Raji (cell line): ENCODE results near the gene VSIR.
A peak's percentile ranks its signal among the peaks of the same experiment; 100 is the strongest.

ENCODE experiments used
- POLR2A ChIP-seq: IDR thresholded peaks from 2 replicates; pipeline ENCODE4 v1.6.1; 2011; ENCODE audit warnings: low read depth, low read length, control low read depth; ENCODE audit not compliant: insufficient read depth

Gene VSIR

GRCh38 chr10:71743089-71743838 lies 30.1 kb downstream of the VSIR start:
- TF ChIP-seq POLR2A, result no peak

GRCh38 chr10:71742301-71743088 lies 30.8 kb downstream of the VSIR start:
- no peak for TF ChIP-seq POLR2A

DNA sequence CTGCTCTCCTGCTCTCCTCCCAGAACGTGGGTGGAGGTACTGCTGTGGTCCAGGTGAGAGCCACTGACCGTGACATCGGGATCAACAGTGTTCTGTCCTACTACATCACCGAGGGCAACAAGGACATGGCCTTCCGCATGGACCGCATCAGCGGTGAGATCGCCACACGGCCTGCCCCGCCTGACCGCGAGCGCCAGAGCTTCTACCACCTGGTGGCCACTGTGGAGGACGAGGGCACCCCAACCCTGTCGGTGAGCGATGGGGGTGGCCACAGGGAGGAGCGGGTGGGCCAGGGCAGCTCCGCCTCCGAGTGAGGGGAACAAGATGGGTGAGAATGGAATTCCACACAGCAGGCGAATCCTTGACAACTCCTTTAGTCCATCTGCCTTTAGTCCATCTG lies 31.6 kb downstream of the VSIR start:
- TF ChIP-seq POLR2A, result no peak

- no peak for TF ChIP-seq POLR2A
Observed at GRCh38 chr10:71741029-71741428, 32.3 kb downstream of the VSIR start.

- TF ChIP-seq POLR2A, result no peak
Observed at GRCh38 chr10:71740069-71740653, 33.2 kb downstream of the VSIR start.

GRCh38 chr10:71739358-71739900 lies 33.9 kb downstream of the VSIR start:
- TF ChIP-seq POLR2A, result no peak

DNA sequence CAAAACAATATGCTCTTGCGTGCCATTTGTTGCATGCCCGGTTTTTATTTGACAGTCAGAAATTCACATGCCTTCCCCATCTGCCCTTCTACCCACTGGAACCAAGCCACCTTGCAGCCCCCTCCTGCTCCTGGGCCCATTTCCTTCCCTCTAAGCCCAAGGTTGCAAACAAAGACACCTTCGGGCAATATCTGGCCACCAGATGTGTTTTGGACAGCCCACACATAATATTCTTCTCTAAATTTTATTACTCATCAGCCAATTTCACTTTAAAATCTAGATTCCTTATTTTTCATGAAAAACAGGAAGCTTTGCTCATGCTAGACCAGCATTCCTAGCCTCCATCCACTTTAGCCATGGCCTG lies 35.5 kb downstream of the VSIR start:
- TF ChIP-seq POLR2A, result no peak

DNA sequence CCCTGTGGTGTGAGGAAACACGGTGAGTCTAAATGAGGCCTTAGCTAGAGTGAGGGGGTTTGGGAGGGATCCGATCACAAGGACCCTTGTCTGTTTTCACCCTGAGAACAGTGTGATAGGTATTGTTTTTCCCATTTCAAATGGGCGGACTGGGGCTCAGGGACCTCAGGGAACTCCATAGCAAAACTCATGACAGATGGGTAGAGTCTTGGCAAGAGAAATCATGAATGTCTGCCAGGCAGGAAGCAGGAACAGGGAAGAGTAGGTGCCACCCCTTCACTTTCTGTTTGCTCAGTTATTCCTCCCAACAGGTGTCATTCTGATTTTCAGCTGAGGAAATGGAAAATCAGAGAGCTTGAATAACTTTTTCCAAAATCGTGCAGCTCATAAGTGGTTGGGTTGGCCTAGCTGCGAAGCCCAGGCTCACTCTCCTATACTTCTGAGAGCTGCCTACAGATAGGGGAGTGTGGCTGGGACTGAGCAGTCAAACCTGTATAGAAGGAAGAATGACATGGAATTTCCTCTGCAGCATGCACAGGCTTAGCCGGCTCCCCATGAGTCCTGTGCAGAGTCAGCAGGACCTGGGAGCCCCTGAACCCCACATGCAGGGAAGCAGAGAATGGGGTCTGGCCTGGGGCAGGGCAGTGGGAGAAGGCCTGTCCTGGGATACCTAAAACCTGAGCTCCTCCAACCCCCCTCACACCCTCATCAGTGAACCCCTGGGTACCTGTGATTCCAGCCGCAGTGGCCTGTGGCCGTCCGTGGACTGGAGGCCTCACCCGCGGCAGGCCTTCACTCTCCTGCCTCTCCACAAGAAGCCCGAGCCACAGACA lies 36.1 kb downstream of the VSIR start:
- no peak for TF ChIP-seq POLR2A

DNA sequence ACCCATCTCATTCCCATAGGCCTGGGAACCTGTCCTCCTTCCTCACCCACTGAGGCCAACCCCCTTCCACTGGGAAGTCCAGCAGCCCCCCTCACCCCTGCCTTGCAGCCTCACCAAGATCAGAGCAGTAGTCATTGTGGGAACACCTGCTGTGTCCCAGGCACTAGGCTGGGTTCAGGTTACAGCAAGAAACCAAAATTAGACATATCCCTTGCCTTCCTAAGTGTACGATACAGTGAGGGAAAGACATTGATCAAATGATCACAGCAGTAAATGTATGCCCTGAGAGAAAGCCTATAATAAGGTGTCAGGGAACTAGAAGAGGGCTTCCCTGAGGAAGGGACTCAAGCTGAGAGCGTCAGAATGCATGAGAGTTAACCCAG lies 36.8 kb downstream of the VSIR start:
- no peak for TF ChIP-seq POLR2A

GRCh38 chr10:71735709-71736569 lies 37.4 kb downstream of the VSIR start:
- TF ChIP-seq POLR2A, result no peak

DNA sequence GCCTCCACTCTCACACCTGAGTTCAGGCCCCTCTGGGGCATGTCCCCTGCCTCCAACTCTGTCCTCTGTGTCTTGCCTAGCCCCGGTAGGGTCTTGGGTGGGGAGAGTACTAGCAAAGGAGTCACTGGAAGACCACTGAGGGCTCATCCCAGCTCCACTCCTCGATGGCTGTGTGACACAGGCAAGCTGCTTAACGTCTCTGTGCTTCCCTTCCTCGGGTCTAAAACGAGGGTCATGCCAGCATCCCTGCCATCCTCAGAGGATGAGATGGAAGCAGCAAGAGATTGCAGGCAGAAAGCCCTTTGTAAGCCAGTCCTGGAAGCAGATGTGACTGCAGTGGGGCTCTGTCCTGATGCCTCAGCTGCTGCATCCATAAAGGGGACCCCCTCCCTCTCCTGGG lies 38.5 kb downstream of the VSIR start:
- TF ChIP-seq POLR2A, result no peak

DNA sequence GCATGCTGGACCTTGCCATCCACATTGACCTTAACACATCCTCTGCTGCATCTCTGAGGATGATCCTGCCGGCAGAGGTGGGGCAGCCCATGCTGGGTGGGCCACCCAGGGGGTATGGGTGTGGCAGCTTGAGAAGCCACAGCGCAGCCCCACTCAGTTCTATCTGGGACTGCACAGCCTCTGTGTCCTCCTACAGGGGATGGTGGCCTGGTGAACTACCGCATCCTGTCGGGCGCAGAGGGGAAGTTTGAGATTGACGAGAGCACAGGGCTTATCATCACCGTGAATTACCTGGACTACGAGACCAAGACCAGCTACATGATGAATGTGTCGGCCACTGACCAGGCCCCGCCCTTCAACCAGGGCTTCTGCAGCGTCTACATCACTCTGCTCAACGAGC lies 41.5 kb downstream of the VSIR start:
- TF ChIP-seq POLR2A, result no peak

GRCh38 chr10:71729161-71729636 lies 44.1 kb downstream of the VSIR start:
- no peak for TF ChIP-seq POLR2A

- TF ChIP-seq POLR2A, result peak; percentile 19; the same call in 1 of the 2 replicates
Observed at GRCh38 chr10:71727738-71728737, 45.3 kb downstream of the VSIR start.
